H1 (cell line): ENCODE data around the gene IGFBP1. TPM values are rescaled to one million over a fixed set of nuclear protein-coding genes. Genes with fewer than 3 reads are reported as not detected.

Source experiments
- CTCF ChIA-PET: fragments of 300-600 bp; sonication (Branson Sonifier 250); formaldehyde crosslinking; loops from one replicate; lab custom pipeline; 2021; ENCODE audit not compliant: partially characterized antibody; lab: Charles Lee
- POLR2A ChIA-PET: fragments of 300-600 bp; sonication (Branson Sonifier 250); formaldehyde crosslinking; loops from one replicate; lab custom pipeline; 2021; ENCODE audit warnings: inconsistent platforms; ENCODE audit not compliant: partially characterized antibody; lab: Charles Lee
- DNase-seq, 2 experiments: peaks; one replicate each; pipeline versions ENCODE4 v3.0.0 to v3.0.0-alpha.2; 2010 to 2022; ENCODE audit warnings: low spot score in 2 of 2, low read depth in 1 of 2, mixed read lengths in 1 of 2
- FAIRE-seq: peaks from 2 replicates; lab custom pipeline; 2011; peaks lifted over from hg19 to GRCh38; lab: Jason Lieb, UNC
- H2AFZ ChIP-seq: 2 replicates; pipeline ENCODE4 v1.8.1; 2012; ENCODE audit warnings: low read length, inconsistent platforms
- H2AK5ac ChIP-seq: 2 replicates; pipeline ENCODE4 v1.6.1; 2013; ENCODE audit warnings: low read depth, low read length
- H2BK120ac ChIP-seq: replicated peaks from 2 replicates; pipeline ENCODE3; 2013; ENCODE audit warnings: low read depth, low read length, inconsistent platforms
- H2BK12ac ChIP-seq: 2 replicates; pipeline ENCODE4 v1.6.1; 2013; ENCODE audit warnings: low read depth, low read length
- H2BK15ac ChIP-seq: 2 replicates; pipeline ENCODE4 v1.6.1; 2013; ENCODE audit warnings: low read length
- H2BK20ac ChIP-seq: 2 replicates; pipeline ENCODE4 v1.6.1; 2013; ENCODE audit warnings: low read length
- H2BK5ac ChIP-seq: 2 replicates; pipeline ENCODE4 v1.6.1; 2013; ENCODE audit warnings: low read depth, low read length
- H3K14ac ChIP-seq: 2 replicates; pipeline ENCODE4 v1.6.1; 2013; ENCODE audit warnings: inconsistent platforms; ENCODE audit not compliant: insufficient read length
- H3K18ac ChIP-seq: 2 replicates; pipeline ENCODE4 v1.6.1; 2013; ENCODE audit warnings: low read length; ENCODE audit errors: extremely low read depth
- H3K23ac ChIP-seq: 2 replicates; pipeline ENCODE4 v1.6.1; 2013; ENCODE audit warnings: inconsistent platforms; ENCODE audit not compliant: insufficient read length
- H3K23me2 ChIP-seq: 2 replicates; pipeline ENCODE4 v1.6.1; 2013; ENCODE audit warnings: low read depth, low read length
- H3K27ac ChIP-seq: 2 replicates; pipeline ENCODE4 v1.6.1; 2011; ENCODE audit warnings: low read depth, low read length, inconsistent platforms
- H3K27me3 ChIP-seq, 4 experiments: replicated peaks in 1 of 4; 1 replicate in 1 of 4; 2 replicates in 3 of 4; pipeline versions ENCODE4 v1.6.1 to v1.8.1; 2011 to 2013; ENCODE audit warnings: low read length in 3 of 4, mild to moderate bottlenecking in 3 of 4, inconsistent platforms in 2 of 4, mixed read lengths in 2 of 4, moderate library complexity in 1 of 4; ENCODE audit not compliant: control insufficient read depth in 3 of 4, insufficient read depth in 3 of 4; ENCODE audit errors: extremely low read depth in 1 of 4
- H3K36me3 ChIP-seq, 4 experiments: 2 replicates each; pipeline versions ENCODE4 v1.6.1 to v1.8.1; 2011 to 2013; ENCODE audit warnings: mild to moderate bottlenecking in 4 of 4, low read length in 3 of 4, moderate library complexity in 2 of 4, control low read depth in 1 of 4, inconsistent platforms in 1 of 4; ENCODE audit not compliant: insufficient read depth in 4 of 4, control insufficient read depth in 2 of 4
- H3K4ac ChIP-seq: replicated peaks from 2 replicates; pipeline ENCODE3; 2013; ENCODE audit warnings: low read length, low read depth, mixed read lengths, inconsistent platforms; ENCODE audit not compliant: insufficient read length
- H3K4me1 ChIP-seq, 4 experiments: replicated peaks in 1 of 4; 1 replicate in 1 of 4; 2 replicates in 3 of 4; pipeline versions ENCODE4 v1.6.1 to v1.8.1; 2011 to 2013; ENCODE audit warnings: low read length in 3 of 4, inconsistent platforms in 2 of 4, mixed read lengths in 1 of 4; ENCODE audit not compliant: insufficient read depth in 4 of 4, control insufficient read depth in 3 of 4
- H3K4me2 ChIP-seq, 2 experiments: 2 replicates each; pipeline versions ENCODE4 v1.6.1 to v1.8.1; 2011 to 2013; ENCODE audit warnings: low read depth in 2 of 2, low read length in 2 of 2, control low read depth in 1 of 2, inconsistent platforms in 1 of 2, mild to moderate bottlenecking in 1 of 2; ENCODE audit not compliant: insufficient read depth in 1 of 2
- H3K4me3 ChIP-seq, 4 experiments: fragments of 200-600, 300-600 bp in 1 of 4; sonication (generic), shearing (Covaris generic), sonication (Bioruptor Twin) in 1 of 4; 2 replicates each; pipeline versions ENCODE4 v1.5.1 to v1.8.1; 2011 to 2016; ENCODE audit warnings: low read length in 4 of 4, low read depth in 3 of 4, control low read depth in 2 of 4, inconsistent platforms in 2 of 4, mild to moderate bottlenecking in 2 of 4, mixed read lengths in 1 of 4, moderate library complexity in 1 of 4; ENCODE audit not compliant: insufficient read depth in 2 of 4; ENCODE audit errors: extremely low read depth in 1 of 4
- H3K56ac ChIP-seq: replicated peaks from 2 replicates; pipeline ENCODE3; 2013; ENCODE audit warnings: low read depth, mild to moderate bottlenecking, mixed read lengths, low read length, inconsistent platforms; ENCODE audit not compliant: insufficient read length
- H3K79me1 ChIP-seq: 2 replicates; pipeline ENCODE4 v1.6.1; 2013; ENCODE audit warnings: low read depth, low read length, control low read depth
- H3K79me2 ChIP-seq, 2 experiments: 2 replicates each; pipeline versions ENCODE4 v1.6.1 to v1.8.1; 2012 to 2013; ENCODE audit warnings: low read length in 2 of 2, mild to moderate bottlenecking in 2 of 2, inconsistent platforms in 1 of 2; ENCODE audit not compliant: insufficient read depth in 2 of 2, control insufficient read depth in 1 of 2
- H3K9ac ChIP-seq, 4 experiments: replicated peaks in 1 of 4; 1 replicate in 1 of 4; 2 replicates in 3 of 4; pipeline versions ENCODE4 v1.6.1 to v1.8.1; 2011 to 2013; ENCODE audit warnings: low read depth in 3 of 4, low read length in 3 of 4, control low read depth in 2 of 4, mild to moderate bottlenecking in 2 of 4, moderate library complexity in 2 of 4, inconsistent platforms in 1 of 4; ENCODE audit errors: extremely low read depth in 1 of 4
- H3K9me3 ChIP-seq, 2 experiments: 2 replicates each; pipeline versions ENCODE4 v1.6.1 to v1.8.1; 2012 to 2013; ENCODE audit warnings: mild to moderate bottlenecking in 2 of 2, moderate library complexity in 2 of 2, control low read depth in 1 of 2, inconsistent platforms in 1 of 2, low read depth in 1 of 2, low read length in 1 of 2, mixed read lengths in 1 of 2; ENCODE audit not compliant: insufficient read depth in 2 of 2
- H4K20me1 ChIP-seq, 2 experiments: replicated peaks in 1 of 2; 2 replicates each; pipeline versions ENCODE3 to v1.8.1; 2011 to 2013; ENCODE audit warnings: inconsistent platforms in 2 of 2, low read length in 2 of 2, mild to moderate bottlenecking in 1 of 2; ENCODE audit not compliant: insufficient read depth in 2 of 2, control insufficient read depth in 1 of 2
- H4K5ac ChIP-seq: 2 replicates; pipeline ENCODE4 v1.6.1; 2013; ENCODE audit warnings: low read length, low read depth, mixed read lengths, inconsistent platforms; ENCODE audit not compliant: insufficient read length
- H4K8ac ChIP-seq: 2 replicates; pipeline ENCODE4 v1.8.0; 2013; ENCODE audit warnings: mild to moderate bottlenecking, moderate library complexity, low read length, inconsistent platforms; ENCODE audit not compliant: insufficient read depth; ENCODE audit errors: extremely low read depth
- H4K91ac ChIP-seq: replicated peaks from 2 replicates; pipeline ENCODE3; 2013; ENCODE audit warnings: low read length, mixed read lengths, inconsistent platforms; ENCODE audit not compliant: insufficient read length
- WGBS, 2 experiments: shearing (Covaris generic) in 1 of 2; methylation state at CpG; one replicate each; pipeline versions ENCODE4 v1.1.6 to v1.1.7; 2013 to 2015; ENCODE audit warnings: low lambda C conversion rate in 2 of 2, mixed read lengths in 2 of 2, inconsistent platforms in 1 of 2, low coverage in 1 of 2, missing lambda C conversion rate in 1 of 2; ENCODE audit not compliant: insufficient replicate concordance in 2 of 2, insufficient coverage in 1 of 2, insufficient read length in 1 of 2; ENCODE audit errors: extremely low coverage in 1 of 2, missing lambda C conversion rate in 1 of 2; 5-methylcytosine and 5-hydroxymethylcytosine counted together
- polyA plus RNA-seq, 7 experiments: library from polyadenylated mRNA; depleted of rRNA in 3 of 7; stranded (reverse) in 5 of 7; unstranded in 2 of 7; fragments of >200 nt in 5 of 7; fragments of 200-250 nt in 2 of 7; gene quantifications; 1 replicate in 5 of 7; 2 replicates in 1 of 7; 4 replicates in 1 of 7; pipeline versions ENCODE4 v1.2.1 to v1.2.3, GENCODE V29; 2011 to 2013; ENCODE audit warnings: missing spikeins in 2 of 7, mixed read lengths in 2 of 7
- total RNA-seq: library from RNA; stranded (reverse); fragmentation: NEBNext Ultra II Directional; extraction: Animal tissue kit (Norgen Biotek cat#: 25700); gene quantifications from 2 replicates; pipeline ENCODE4 v1.2.1, GENCODE V29; 2021

IGFBP1 gene
- total and polyA plus RNA-seq, 2 of the 8 experiments (the other 6 are each of a cell fraction or from before 2014, with no cell fraction given): not detected

DNA sequence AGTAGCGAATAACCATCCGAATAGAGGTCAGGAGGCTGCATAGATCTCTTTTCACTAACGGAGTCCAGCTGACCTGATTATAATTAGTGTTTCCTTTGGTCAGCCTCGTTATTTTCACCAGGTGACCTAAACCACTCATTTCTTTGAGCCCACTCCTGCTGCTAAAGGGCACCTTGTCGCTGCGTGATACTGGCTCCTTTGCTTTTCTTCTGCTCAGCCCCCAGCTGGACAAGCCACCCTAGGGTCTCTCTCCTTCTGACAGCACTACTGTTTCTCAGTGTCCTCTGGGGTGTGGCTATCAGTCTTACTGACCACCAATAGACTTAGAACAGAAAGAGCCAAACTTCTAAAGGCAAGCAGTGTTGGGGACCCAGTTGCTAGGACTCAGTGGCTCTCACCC, 35.5 kb downstream of the IGFBP1 start:
- WGBS, 2 experiments: 3% methylated on average over 6 of the region's 6 CpGs; no CpG with 5 or more reads in 1 of the 2 experiments
- Histone ChIP-seq H3K79me2 (no peaks in the 10 kb centered on the region), H3K14ac (no peak overlapping the region), H3K18ac (0 out of 2 replicates have a peak overlapping the region, but pooled peaks have one; percentile 60), H3K79me1 (no peaks in the 10 kb centered on the region), H3K4ac (no peak overlapping the region), H3K23ac (no peak overlapping the region), H2AK5ac (no peak overlapping the region), H3K27ac (no peak overlapping the region), H2BK12ac (no peak overlapping the region), H3K27me3 (peaks cover 13 to 36% (median 28%) of the 10 kb centered on the region in 4 experiments), H2BK120ac (peak overlapping the region; percentile 19), H3K4me3 (peak overlapping the region in 1 of 4 experiments; percentile 67; a peak in 2 of 8 replicates), H3K4me1 (peaks cover 6 to 26% (median 10%) of the 10 kb centered on the region in 4 experiments; a peak in 6 of 7 replicates), H3K36me3 (no peaks in the 10 kb centered on the region), H3K9me3 (no peaks in the 10 kb centered on the region), H3K56ac (no peak overlapping the region), H3K23me2 (peaks cover 14% of the 10 kb centered on the region), H3K4me2 (peak overlapping the region; percentile 78 to 87), H4K91ac (no peak overlapping the region), H4K5ac (no peak overlapping the region), H3K9ac (no peak overlapping the region), H2BK5ac (no peak overlapping the region), H4K20me1 (peaks cover 2% of the 10 kb centered on the region in 2 experiments), H2AFZ (no peak overlapping the region), H2BK20ac (peak overlapping the region; percentile 93; the same call in 1 of the 2 replicates), H2BK15ac (no peak overlapping the region), H4K8ac (no peak overlapping the region)
- DNase-seq: no peak
- CTCF ChIA-PET: interaction anchor here (0.7 to 15.3 kb wide), 49 partner anchors 12 to 1263 kb away, joined by 3 to 242 read pairs (median 6); partner anchors contain the start of gene IGFBP1
- POLR2A ChIA-PET: no interaction called here
- no peak for FAIRE-seq
